ENCODE results near the gene TLL1. TPM values are rescaled to one million over a fixed set of nuclear protein-coding genes. Genes with fewer than 3 reads are reported as not detected.

TLL1 gene
- polyA plus RNA-seq, 1 of the 3 experiments (the other 2 are of a cell fraction) = 0.07 TPM

DNA sequence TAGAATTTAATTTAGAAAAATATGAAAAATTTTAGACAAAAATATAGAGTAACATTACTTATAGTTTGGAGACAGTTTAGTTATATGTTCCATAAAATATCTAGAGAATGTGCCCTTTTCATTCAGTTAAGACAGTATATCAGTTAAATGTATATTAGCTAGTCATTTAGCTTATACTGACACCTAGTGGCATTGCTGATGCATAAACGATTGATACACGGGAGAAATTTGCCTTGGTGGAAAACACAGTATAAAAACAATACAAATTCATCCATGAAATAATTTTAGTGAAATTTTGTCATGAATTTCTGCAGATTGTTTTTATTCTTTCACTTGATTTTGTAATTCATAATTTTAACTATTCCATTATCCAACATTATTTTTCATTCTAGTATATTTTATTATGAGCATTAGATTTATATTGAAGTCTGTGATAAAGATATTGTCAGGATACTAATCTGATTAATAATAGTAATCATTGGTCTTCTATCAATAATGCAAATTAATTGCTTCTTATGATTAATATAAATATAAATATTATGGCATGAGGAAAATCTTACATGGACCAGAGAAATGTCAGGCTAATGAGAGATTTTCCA is 219.0 kb downstream of the TLL1 start (continued):
- TF ChIP-seq, protein P1, sequence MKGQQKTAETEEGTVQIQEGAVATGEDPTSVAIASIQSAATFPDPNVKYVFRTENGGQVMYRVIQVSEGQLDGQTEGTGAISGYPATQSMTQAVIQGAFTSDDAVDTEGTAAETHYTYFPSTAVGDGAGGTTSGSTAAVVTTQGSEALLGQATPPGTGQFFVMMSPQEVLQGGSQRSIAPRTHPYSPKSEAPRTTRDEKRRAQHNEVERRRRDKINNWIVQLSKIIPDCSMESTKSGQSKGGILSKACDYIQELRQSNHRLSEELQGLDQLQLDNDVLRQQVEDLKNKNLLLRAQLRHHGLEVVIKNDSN (IDR thresholded peaks at IDR 0.05; ENCODE audit: borderline replicate concordance, low read depth) = no peak
- TF ChIP-seq FOSL2 (IDR thresholded peaks at IDR 0.05; ENCODE audit: borderline replicate concordance, low read depth) (no peak), EP300 (IDR thresholded peaks at IDR 0.05; ENCODE audit: borderline replicate concordance in 1 of 2, low read depth in 1 of 2, low read length in 1 of 2) (no peak), MXI1 (IDR thresholded peaks at IDR 0.05; ENCODE audit: low read depth, low read length) (no peak)
- TF ChIP-seq, protein P2, sequence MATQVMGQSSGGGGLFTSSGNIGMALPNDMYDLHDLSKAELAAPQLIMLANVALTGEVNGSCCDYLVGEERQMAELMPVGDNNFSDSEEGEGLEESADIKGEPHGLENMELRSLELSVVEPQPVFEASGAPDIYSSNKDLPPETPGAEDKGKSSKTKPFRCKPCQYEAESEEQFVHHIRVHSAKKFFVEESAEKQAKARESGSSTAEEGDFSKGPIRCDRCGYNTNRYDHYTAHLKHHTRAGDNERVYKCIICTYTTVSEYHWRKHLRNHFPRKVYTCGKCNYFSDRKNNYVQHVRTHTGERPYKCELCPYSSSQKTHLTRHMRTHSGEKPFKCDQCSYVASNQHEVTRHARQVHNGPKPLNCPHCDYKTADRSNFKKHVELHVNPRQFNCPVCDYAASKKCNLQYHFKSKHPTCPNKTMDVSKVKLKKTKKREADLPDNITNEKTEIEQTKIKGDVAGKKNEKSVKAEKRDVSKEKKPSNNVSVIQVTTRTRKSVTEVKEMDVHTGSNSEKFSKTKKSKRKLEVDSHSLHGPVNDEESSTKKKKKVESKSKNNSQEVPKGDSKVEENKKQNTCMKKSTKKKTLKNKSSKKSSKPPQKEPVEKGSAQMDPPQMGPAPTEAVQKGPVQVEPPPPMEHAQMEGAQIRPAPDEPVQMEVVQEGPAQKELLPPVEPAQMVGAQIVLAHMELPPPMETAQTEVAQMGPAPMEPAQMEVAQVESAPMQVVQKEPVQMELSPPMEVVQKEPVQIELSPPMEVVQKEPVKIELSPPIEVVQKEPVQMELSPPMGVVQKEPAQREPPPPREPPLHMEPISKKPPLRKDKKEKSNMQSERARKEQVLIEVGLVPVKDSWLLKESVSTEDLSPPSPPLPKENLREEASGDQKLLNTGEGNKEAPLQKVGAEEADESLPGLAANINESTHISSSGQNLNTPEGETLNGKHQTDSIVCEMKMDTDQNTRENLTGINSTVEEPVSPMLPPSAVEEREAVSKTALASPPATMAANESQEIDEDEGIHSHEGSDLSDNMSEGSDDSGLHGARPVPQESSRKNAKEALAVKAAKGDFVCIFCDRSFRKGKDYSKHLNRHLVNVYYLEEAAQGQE (IDR thresholded peaks at IDR 0.05; ENCODE audit: low read depth, low read length) = no peak

DNA sequence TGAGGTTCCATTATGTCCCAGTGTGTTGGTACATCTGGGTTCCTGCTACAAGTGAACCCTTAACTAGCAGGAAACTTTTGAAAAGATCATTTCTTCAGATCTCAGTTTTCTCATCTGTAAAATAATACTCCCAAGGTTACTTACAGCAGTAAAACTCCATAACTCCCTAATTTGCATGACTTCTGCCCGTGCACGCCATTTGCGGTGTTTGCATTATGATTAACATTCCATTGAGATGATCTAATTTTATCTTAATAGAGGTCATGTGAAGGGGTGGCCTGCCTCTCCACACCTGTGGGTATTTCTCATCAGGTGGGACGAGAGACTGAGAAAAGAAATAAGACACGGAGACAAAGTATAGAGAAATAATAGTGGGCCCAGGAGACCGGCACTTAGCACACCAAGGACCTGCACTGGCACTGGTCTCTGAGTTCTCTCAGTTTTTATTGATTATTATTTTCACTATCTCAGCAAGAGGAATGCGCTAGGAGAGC is 219.8 kb downstream of the TLL1 start:
- no peaks in the 10 kb centered on the region; a peak in 1 of 4 replicates for H3K4me1 ChIP-seq (ENCODE audit: control insufficient read depth in 1 of 2, insufficient read depth in 2 of 2, low read depth in 1 of 2, low read length in 1 of 2)
- H3K79me2 ChIP-seq (ENCODE audit: insufficient read depth) = no peaks in the 10 kb centered on the region
- H3K27ac ChIP-seq (ENCODE audit: low read depth in 2 of 2, low read length in 1 of 2) = no peak overlapping the region
- H3K4me3 ChIP-seq (ENCODE audit: low read depth in 2 of 2, low read length in 1 of 2) = no peak overlapping the region
- CTCF ChIA-PET = interaction anchor here (0.8 to 2.0 kb wide), 5 partner anchors 15 to 563 kb away, joined by 3 to 14 read pairs (median 4); no protein-coding TSS in a partner anchor
- H3K27me3 ChIP-seq (ENCODE audit: insufficient read depth) = no peaks in the 10 kb centered on the region; the same call in 1 of the 2 replicates
- H3K9me2 ChIP-seq = no peaks in the 10 kb centered on the region
- no peak for DNase-seq
- 30% methylated on average over 7 of the region's 7 CpGs for WGBS (ENCODE audit: low lambda C conversion rate)
- H3K9me3 ChIP-seq = no peaks in the 10 kb centered on the region
- no peak overlapping the region for H3K4me2 ChIP-seq
- H2AFZ ChIP-seq (ENCODE audit: low read depth) = no peak overlapping the region
- no peaks in the 10 kb centered on the region for H3K36me3 ChIP-seq (replicated peaks in 1 of 2; ENCODE audit: control insufficient read depth in 1 of 2, insufficient read depth in 2 of 2, low read length in 1 of 2)
- POLR2A ChIA-PET = no interaction called here
- no peak overlapping the region for H3K9ac ChIP-seq
- H4K20me1 ChIP-seq (ENCODE audit: insufficient read depth) = no peaks in the 10 kb centered on the region
- no peaks in the 10 kb centered on the region for H3F3A ChIP-seq (replicated peaks; ENCODE audit: insufficient read depth)
- no peak for TF ChIP-seq NFIC (IDR thresholded peaks at IDR 0.05; ENCODE audit: borderline replicate concordance)
- TF ChIP-seq MEF2A (IDR thresholded peaks at IDR 0.05; ENCODE audit: borderline replicate concordance, low read depth) = no peak
- TF ChIP-seq FOSL2 (IDR thresholded peaks at IDR 0.05; ENCODE audit: borderline replicate concordance, low read depth) = no peak
- TF ChIP-seq SIN3A (IDR thresholded peaks at IDR 0.05; ENCODE audit: borderline replicate concordance, low read depth, low read length) = no peak
- TF ChIP-seq TAF1 (IDR thresholded peaks at IDR 0.05; ENCODE audit: borderline replicate concordance, low read depth, low read length) = no peak
- TF ChIP-seq ELF1 (IDR thresholded peaks at IDR 0.05) = no peak
- TF ChIP-seq CHD2 (IDR thresholded peaks at IDR 0.05; ENCODE audit: low read length, partially characterized antibody) = no peak
- TF ChIP-seq RFX5 (IDR thresholded peaks at IDR 0.05; ENCODE audit: low read length) = no peak
- TF ChIP-seq FOXM1 (IDR thresholded peaks at IDR 0.05; ENCODE audit: low read depth) = no peak
- TF ChIP-seq, protein P3, sequence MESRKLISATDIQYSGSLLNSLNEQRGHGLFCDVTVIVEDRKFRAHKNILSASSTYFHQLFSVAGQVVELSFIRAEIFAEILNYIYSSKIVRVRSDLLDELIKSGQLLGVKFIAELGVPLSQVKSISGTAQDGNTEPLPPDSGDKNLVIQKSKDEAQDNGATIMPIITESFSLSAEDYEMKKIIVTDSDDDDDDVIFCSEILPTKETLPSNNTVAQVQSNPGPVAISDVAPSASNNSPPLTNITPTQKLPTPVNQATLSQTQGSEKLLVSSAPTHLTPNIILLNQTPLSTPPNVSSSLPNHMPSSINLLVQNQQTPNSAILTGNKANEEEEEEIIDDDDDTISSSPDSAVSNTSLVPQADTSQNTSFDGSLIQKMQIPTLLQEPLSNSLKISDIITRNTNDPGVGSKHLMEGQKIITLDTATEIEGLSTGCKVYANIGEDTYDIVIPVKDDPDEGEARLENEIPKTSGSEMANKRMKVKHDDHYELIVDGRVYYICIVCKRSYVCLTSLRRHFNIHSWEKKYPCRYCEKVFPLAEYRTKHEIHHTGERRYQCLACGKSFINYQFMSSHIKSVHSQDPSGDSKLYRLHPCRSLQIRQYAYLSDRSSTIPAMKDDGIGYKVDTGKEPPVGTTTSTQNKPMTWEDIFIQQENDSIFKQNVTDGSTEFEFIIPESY (IDR thresholded peaks at IDR 0.05; ENCODE audit: borderline replicate concordance, low read depth) = no peak
- TF ChIP-seq POLR2AphosphoS5 (IDR thresholded peaks at IDR 0.05; ENCODE audit: low read depth, low read length) = no peak
- TF ChIP-seq, protein P2 (IDR thresholded peaks at IDR 0.05; ENCODE audit: low read depth, low read length) = no peak
- no peak for TF ChIP-seq GATA2 (CRISPR knock-in tag; IDR thresholded peaks at IDR 0.05)
- no peak for TF ChIP-seq NRF1 (IDR thresholded peaks at IDR 0.05; ENCODE audit: low read depth, low read length)
- TF ChIP-seq TCF12 (IDR thresholded peaks at IDR 0.05) = no peak
- no peak for TF ChIP-seq EP300 (IDR thresholded peaks at IDR 0.05; ENCODE audit: borderline replicate concordance in 1 of 2, low read depth in 1 of 2, low read length in 1 of 2)

All from SK-N-SH (cell line).